ENCODE measurements around the gene FBLIM1. TPM values are rescaled to one million over a fixed set of nuclear protein-coding genes. Genes with fewer than 3 reads are reported as not detected.

The FBLIM1 gene
- total RNA-seq, 1 donor from 2014 or later: 246 TPM

- no peak for TF ChIP-seq CTCF (conservative IDR thresholded peaks at IDR 0.05; ENCODE audit: low read depth, low read length)
- H3K4me3 ChIP-seq (ENCODE audit: low read depth, low read length): no peak overlapping the region
- DNase-seq (ENCODE audit: low read depth): no peak
Measured at GRCh38 chr1:15719381-15720120, 39.0 kb upstream of the FBLIM1 start.

GRCh38 chr1:15720861-15721260 lies 37.7 kb upstream of the FBLIM1 start:
- no peak overlapping the region for H3K4me3 ChIP-seq (ENCODE audit: low read depth, low read length)
- no peak for TF ChIP-seq CTCF (conservative IDR thresholded peaks at IDR 0.05; ENCODE audit: low read depth, low read length)
- no peak for DNase-seq (ENCODE audit: low read depth)

- TF ChIP-seq CTCF (conservative IDR thresholded peaks at IDR 0.05; ENCODE audit: low read depth, low read length): no peak
- DNase-seq (ENCODE audit: low read depth): no peak
- H3K4me3 ChIP-seq (ENCODE audit: low read depth, low read length): no peak overlapping the region
Measured at GRCh38 chr1:15722411-15722810, 36.2 kb upstream of the FBLIM1 start.

- DNase-seq (ENCODE audit: low read depth): no peak
- H3K4me3 ChIP-seq (ENCODE audit: low read depth, low read length): no peak overlapping the region
- no peak for TF ChIP-seq CTCF (conservative IDR thresholded peaks at IDR 0.05; ENCODE audit: low read depth, low read length)
Measured at GRCh38 chr1:15722836-15723532, 35.6 kb upstream of the FBLIM1 start.

- no peak for DNase-seq (ENCODE audit: low read depth)
- no peak for TF ChIP-seq CTCF (conservative IDR thresholded peaks at IDR 0.05; ENCODE audit: low read depth, low read length)
- H3K4me3 ChIP-seq (ENCODE audit: low read depth, low read length): no peak overlapping the region
Measured at GRCh38 chr1:15723631-15724246, 34.9 kb upstream of the FBLIM1 start.

GRCh38 chr1:15724949-15725880 lies 33.4 kb upstream of the FBLIM1 start:
- no peak for DNase-seq (ENCODE audit: low read depth)
- no peak for TF ChIP-seq CTCF (conservative IDR thresholded peaks at IDR 0.05; ENCODE audit: low read depth, low read length)
- H3K4me3 ChIP-seq (ENCODE audit: low read depth, low read length): no peak overlapping the region
